Activated CD4-positive, alpha-beta T cell treated with anti-CD3 and anti-CD28 coated beads, Interleukin-2, amount 50 U/mL, for 4 hours (primary cell): ENCODE results near the gene UPF3A.
A peak's percentile ranks its signal among the peaks of the same experiment; 100 is the strongest.
"Not testable (repeated sequence)": the region's sequence is repeated elsewhere in the genome, so short reads cannot be mapped to it uniquely, and the experiment has no call there.

Source experiments
- DNase-seq, 2 experiments: peaks; one replicate each; pipeline ENCODE4 v3.0.0-alpha.2; 2020

UPF3A gene

DNA sequence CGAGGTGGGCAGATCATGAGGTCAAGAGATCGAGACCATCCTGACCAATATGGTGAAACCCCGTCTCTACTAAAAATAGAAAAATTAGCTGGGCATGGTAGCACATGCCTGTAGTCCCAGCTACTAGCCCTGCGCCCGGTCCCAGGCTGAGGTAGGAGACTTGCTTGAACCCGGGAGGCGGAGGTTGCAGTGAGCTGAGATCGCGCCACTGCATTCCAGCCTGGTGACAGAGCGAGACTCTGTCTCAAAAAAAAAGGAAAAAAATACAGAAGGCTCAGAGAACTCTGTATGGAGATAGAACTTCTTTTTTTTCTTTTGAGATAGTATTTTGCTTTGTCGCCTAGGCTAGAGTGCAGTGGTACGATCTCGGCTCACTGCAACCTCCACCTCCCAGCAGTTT lies 17.1 kb upstream of the UPF3A start:
- DNase-seq = not testable (repeated sequence)

DNA sequence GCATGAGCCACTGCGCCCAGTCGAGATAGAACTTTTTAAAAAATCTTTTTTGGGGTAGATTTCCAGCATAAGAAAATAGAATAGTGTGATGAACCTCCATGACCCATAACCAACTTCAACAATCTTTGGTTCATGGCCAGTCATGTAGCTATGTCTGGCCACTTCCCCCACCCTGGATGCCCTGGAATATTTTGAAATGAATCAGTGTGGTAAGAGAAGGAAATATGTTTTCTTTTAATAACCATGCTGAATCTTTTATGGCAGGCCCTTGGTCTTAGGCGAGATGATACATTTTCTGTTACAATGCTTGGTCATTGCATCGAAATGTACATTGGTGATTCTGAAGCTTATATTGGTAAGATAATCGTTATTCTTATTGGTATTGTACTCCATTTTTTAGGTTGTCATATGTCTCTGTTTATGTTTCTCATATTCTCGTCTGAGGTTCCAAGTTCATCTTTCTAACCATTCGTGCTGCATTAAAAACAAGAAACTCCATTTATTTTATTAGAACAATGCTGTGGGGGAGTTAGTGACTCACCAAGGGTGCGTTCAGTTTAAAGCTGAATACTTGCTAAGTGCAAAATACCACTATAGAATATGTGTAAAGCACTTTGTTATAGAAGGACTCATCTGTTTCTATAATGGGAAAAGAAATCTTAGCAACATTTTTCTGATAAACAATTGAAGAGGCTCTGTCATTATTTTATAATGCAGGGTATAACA lies 16.4 kb upstream of the UPF3A start:
- no peak for DNase-seq

DNA sequence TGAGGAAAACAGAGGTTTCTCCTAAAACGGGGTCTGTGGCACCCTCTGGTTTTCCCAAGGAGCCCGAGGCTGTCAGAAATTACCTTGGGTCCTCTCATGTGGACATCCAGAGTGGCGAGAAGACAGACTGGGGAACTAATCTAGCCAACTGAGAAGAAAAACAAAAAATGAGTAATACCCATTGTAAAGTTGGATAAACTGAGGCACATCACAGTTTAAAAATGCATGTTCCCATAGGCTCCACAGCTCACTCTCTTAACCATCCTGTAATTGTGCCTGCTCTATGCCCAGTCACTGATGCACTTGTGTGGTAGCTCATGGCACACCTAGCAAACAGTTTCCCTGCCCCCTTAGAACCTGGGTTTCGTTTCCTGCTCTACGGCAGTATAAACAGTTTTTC lies 15.2 kb upstream of the UPF3A start:
- DNase-seq = no peak

- no peak for DNase-seq
Measured at GRCh38 chr13:114268344-114269280, 12.8 kb upstream of the UPF3A start.

DNA sequence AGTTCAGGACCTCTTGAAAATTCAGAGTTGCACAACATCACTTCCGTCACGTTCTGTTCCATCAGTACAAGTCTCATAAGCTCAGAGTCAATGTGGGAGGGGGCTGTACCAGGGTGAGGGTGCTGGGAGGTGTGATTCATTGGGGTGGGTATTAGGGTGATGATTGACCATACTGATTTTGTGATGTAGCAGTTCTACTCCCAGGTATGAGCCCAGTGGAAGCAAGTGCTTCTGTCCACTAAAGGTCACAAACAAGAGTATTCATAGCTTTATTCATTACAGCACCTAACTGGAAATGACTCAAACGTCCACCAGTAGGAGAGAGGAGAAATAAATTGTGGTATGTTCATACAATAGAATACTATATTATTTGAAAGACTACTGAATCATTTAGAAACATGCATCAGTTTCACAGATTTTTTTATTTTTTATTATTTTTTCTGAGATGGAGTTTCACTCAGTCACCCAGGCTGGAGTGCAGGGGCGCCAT lies 12.1 kb upstream of the UPF3A start:
- no peak for DNase-seq

DNA sequence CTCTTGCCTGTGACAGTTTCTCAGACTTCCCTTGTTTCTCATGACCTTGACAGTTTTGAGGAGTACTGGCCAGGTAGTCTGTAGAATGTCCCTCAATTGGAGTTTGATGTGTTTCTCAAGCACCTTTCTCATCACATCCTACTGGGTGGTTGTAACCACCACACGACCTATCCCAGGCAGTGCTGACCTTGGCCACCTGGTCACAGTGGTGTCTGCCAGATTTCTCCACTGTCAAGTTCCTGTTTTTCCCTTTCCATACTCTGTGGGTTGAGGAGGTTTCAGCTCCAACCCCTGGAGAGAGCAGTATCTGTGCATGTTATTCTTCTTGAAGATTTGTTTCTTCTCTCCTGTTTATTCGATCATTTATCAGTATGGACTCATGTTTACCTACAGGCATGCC lies 8.4 kb upstream of the UPF3A start:
- DNase-seq = no peak

DNA sequence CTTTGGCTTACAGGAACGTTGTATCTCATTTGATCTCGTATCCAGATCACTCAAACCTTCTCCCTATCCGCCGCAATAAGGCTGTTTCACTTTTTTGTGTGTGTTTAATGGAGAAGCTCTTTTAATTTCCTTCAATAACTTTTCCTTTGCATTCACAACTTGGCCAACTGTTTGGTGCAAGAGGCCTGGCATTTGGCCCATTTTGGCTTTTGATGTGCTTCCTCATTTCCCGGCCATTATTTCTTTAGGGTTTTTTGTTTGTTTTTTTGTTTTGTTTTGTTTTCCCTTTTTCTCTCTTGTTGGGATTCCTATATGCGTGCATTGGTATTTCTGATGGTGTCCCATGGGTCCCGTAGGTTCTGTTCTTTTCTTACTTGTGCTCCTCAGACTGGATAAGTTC lies 6.1 kb upstream of the UPF3A start:
- DNase-seq = no peak

DNA sequence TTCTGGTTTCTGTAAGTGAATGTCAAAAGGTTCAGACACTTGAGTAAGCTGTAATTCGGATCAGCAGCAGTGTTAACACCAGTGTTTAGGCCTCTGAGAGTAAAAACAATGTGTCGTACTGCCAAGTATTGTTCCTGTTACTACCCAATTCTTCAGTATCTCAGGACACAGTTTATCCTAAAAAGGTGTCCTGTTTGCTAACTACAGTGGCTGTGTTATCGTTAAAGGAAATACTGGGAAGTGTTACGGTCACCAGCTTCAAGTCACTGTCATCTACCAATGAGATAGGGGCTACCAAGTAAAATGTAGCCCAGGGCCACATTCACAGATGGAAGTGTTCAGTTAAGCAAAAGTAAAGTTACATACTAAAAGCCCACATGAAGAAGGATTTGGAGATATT lies 2.3 kb upstream of the UPF3A start:
- DNase-seq = no peak

DNA sequence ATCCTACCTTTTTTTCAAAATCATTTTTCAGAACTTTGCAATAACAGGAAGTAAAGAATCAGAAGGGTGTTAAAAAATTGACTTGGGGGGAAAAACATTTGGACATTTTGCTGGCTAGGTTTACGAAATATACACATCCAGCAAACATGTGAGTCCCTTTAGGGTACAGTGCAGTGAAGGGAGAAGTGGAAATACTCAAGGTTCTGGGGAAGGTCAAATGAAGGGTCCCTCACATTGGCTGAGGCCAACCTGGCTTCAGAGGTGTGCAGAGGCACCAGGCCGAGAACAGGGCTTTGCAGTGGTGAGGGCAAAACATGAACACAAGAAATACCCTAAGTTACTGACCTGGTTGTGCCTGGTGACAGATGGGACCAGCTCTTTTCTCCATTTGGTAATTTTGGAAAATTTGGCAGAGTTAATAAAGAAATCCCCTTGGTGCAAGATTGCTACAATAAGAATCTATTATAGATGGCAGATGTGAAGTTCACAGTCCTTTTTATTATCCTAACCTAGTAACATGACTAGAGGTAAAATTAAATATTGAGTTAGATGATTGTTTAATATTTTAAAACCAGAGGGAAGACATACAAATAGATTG lies 1.5 kb upstream of the UPF3A start:
- no peak for DNase-seq

GRCh38 chr13:114282041-114282670 lies 755 bp downstream of the UPF3A start:
- peak; percentile 55 to 61 for DNase-seq

DNA sequence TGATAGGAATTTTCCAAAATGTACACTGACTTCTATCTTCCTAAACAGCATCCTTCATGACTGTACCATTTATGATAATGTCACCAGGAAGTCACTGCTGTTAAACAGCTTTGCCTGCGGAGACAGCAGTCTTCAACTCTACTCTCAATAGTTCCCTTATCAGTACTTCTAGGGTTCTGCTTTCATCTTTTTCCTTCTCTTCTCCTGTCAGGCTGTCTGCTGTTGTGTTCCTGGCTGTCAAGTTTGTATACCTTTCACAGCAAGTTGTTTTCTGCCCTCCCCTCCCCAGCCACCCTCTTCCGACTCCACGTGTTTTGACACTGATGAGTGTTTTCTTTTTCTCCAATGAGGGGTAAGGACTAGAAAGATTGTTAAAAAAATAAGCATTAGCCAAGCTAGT lies 2.2 kb downstream of the UPF3A start:
- DNase-seq = no peak

- DNase-seq = no peak
Measured at GRCh38 chr13:114284680-114285079, 3.3 kb downstream of the UPF3A start.

GRCh38 chr13:114285166-114285808 lies 3.9 kb downstream of the UPF3A start:
- DNase-seq = no peak

DNA sequence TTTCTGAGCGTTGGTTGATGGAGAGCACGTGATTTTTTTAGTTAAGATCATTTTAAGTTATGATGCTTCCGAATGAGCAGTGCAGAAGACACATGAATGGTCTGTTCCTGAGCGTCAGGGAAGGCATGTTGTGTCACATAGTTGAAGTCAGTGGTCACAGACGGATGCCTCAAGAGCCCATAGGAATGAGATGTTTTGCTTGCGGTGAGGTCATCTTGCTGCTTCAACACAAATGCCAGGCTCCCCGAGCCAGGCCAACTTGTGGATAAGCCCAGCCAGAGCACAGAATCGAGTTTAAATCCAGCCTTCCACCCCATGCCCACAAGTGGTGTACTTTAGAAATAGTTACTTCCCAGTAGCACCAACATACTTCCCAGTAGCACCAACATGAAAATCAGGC lies 5.4 kb downstream of the UPF3A start:
- no peak for DNase-seq

- DNase-seq = no peak
Measured at GRCh38 chr13:114288157-114288591, 6.8 kb downstream of the UPF3A start.

GRCh38 chr13:114296448-114296847 lies 15.0 kb downstream of the UPF3A start:
- DNase-seq = no peak

- DNase-seq = no peak
Measured at GRCh38 chr13:114296902-114297301, 15.5 kb downstream of the UPF3A start.

DNA sequence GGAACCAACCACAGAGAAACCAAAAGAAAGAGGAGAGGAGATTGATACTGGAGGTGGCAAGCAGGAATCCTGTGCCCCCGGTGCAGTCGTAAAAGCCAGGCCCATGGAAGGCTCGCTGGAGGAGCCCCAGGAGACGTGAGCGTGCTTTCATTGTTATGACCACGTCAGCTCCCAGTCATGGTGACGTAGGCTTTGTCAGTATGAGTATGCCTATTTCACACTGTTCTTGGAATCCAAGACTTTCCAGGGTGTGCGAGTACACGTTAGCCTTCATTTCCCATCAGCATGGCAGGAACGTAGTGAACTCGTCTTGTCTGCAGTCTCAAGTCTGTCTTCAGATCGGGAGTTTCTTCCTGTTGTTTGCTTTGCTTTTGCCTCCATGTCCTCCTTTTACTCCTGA lies 17.5 kb downstream of the UPF3A start:
- DNase-seq = no peak

- DNase-seq = no peak
Measured at GRCh38 chr13:114299604-114300305, 18.4 kb downstream of the UPF3A start.

DNA sequence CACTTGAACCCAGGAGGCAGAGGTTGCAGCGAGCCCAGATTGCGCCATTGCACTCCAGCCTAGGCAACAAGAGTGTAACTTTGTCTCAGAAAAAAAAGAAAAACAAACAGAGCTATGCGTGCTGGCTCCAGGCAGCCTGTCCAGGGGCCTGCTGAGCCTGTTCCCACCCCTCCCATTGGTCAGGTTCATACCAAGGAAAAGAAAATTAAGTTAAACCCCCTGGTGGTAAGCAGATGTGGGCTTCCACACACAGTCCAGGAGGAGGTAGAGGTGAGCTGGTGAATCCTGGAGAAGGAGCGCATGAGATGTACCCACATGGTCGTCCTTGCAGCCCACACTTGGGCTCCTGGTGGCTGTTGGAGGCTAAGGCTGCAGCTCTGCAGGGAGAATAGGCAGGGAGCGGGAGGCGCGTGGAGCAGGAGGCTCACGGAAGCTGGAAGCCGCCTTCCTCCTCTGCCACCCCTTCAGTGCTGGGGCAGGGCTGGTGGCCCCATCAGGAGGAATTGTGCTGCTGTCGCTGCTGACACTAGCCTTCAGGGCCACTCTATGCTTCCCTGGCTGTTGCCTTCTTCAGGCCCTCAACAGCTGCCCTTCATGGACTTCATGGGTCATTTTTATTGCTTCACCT lies 22.4 kb downstream of the UPF3A start:
- no peak for DNase-seq

- DNase-seq = no peak
Measured at GRCh38 chr13:114304346-114305034, 23.1 kb downstream of the UPF3A start.
